Astrocyte (in vitro differentiated cells and primary cell): ENCODE results near the gene DMWD. TPM values are rescaled to one million over a fixed set of nuclear protein-coding genes. Genes with fewer than 3 reads are reported as not detected.

Source experiments
- DNase-seq: peaks from one replicate; pipeline ENCODE4 v3.0.0-alpha.2; 2010; ENCODE audit warnings: low read depth
- FAIRE-seq: peaks from 2 replicates; lab custom pipeline; 2011; peaks lifted over from hg19 to GRCh38; lab: Jason Lieb, UNC
- H2AFZ ChIP-seq: 2 replicates; pipeline ENCODE4 v1.6.0; 2012; ENCODE audit warnings: low read depth, low read length, inconsistent platforms
- H3K27ac ChIP-seq: 2 replicates; pipeline ENCODE4 v1.5.1; 2011; ENCODE audit warnings: low read depth, low read length, inconsistent platforms
- H3K27me3 ChIP-seq: 2 replicates; pipeline ENCODE4 v1.6.0; 2011; ENCODE audit warnings: low read length, inconsistent platforms; ENCODE audit not compliant: insufficient read depth
- H3K36me3 ChIP-seq: 2 replicates; pipeline ENCODE4 v1.5.1; 2011; ENCODE audit warnings: low read length, inconsistent platforms; ENCODE audit not compliant: insufficient read depth
- H3K4me1 ChIP-seq: 2 replicates; pipeline ENCODE4 v1.5.1; 2011; ENCODE audit warnings: low read length, inconsistent platforms; ENCODE audit not compliant: insufficient read depth
- H3K4me2 ChIP-seq: 2 replicates; pipeline ENCODE4 v1.6.0; 2012; ENCODE audit warnings: low read length, inconsistent platforms
- H3K4me3 ChIP-seq: 2 replicates; pipeline ENCODE4 v1.5.1; 2011; ENCODE audit warnings: low read depth, mild to moderate bottlenecking, low read length, inconsistent platforms; ENCODE audit not compliant: insufficient read depth
- H3K79me2 ChIP-seq: 2 replicates; pipeline ENCODE4 v1.6.0; 2012; ENCODE audit warnings: mild to moderate bottlenecking, low read length, inconsistent platforms; ENCODE audit not compliant: insufficient read depth
- H3K9ac ChIP-seq: 2 replicates; pipeline ENCODE4 v1.6.0; 2012; ENCODE audit warnings: mild to moderate bottlenecking, low read length, inconsistent platforms
- H3K9me3 ChIP-seq: 2 replicates; pipeline ENCODE4 v1.5.1; 2012; ENCODE audit warnings: low read depth, mild to moderate bottlenecking, low read length, inconsistent platforms; ENCODE audit not compliant: insufficient read depth
- H4K20me1 ChIP-seq: 2 replicates; pipeline ENCODE4 v1.6.0; 2012; ENCODE audit warnings: low read length, inconsistent platforms; ENCODE audit not compliant: insufficient read depth
- H3K27ac Mint-ChIP-seq: one replicate; pipeline ENCODE4 v1.8.0; 2021; ENCODE audit warnings: mild to moderate bottlenecking, mixed read lengths; ENCODE audit not compliant: unreplicated experiment
- H3K27me3 Mint-ChIP-seq: one replicate; pipeline ENCODE4 v1.8.0; 2021; ENCODE audit warnings: low read depth, mixed read lengths; ENCODE audit not compliant: unreplicated experiment
- H3K36me3 Mint-ChIP-seq: one replicate; pipeline ENCODE4 v1.8.0; 2021; ENCODE audit warnings: low read depth, mixed read lengths; ENCODE audit not compliant: unreplicated experiment
- H3K4me1 Mint-ChIP-seq: one replicate; pipeline ENCODE4 v1.8.0; 2021; ENCODE audit warnings: low read depth, mixed read lengths; ENCODE audit not compliant: unreplicated experiment
- H3K4me3 Mint-ChIP-seq: one replicate; pipeline ENCODE4 v1.8.0; 2021; ENCODE audit warnings: mild to moderate bottlenecking, moderate library complexity, mixed read lengths; ENCODE audit not compliant: unreplicated experiment
- H3K9me3 Mint-ChIP-seq: one replicate; pipeline ENCODE4 v1.8.0; 2021; ENCODE audit warnings: mild to moderate bottlenecking, mixed read lengths; ENCODE audit not compliant: unreplicated experiment
- CTCF ChIP-seq: IDR thresholded peaks from 2 replicates; pipeline ENCODE4 v1.5.1; 2011; ENCODE audit warnings: low read depth, mild to moderate bottlenecking, inconsistent platforms, low read length, moderate library complexity; ENCODE audit not compliant: insufficient read depth
- EZH2 ChIP-seq: IDR thresholded peaks from 2 replicates; pipeline ENCODE4 v1.6.1; 2012; ENCODE audit warnings: mild to moderate bottlenecking, low read length, inconsistent platforms; ENCODE audit not compliant: insufficient read depth
- total RNA-seq: library from RNA; stranded (reverse); gene quantifications from 2 replicates; pipeline ENCODE4 v1.2.1, GENCODE V29; 2021

The DMWD gene
- total RNA-seq, 1 donor from 2014 or later = 69.0 TPM

DNA sequence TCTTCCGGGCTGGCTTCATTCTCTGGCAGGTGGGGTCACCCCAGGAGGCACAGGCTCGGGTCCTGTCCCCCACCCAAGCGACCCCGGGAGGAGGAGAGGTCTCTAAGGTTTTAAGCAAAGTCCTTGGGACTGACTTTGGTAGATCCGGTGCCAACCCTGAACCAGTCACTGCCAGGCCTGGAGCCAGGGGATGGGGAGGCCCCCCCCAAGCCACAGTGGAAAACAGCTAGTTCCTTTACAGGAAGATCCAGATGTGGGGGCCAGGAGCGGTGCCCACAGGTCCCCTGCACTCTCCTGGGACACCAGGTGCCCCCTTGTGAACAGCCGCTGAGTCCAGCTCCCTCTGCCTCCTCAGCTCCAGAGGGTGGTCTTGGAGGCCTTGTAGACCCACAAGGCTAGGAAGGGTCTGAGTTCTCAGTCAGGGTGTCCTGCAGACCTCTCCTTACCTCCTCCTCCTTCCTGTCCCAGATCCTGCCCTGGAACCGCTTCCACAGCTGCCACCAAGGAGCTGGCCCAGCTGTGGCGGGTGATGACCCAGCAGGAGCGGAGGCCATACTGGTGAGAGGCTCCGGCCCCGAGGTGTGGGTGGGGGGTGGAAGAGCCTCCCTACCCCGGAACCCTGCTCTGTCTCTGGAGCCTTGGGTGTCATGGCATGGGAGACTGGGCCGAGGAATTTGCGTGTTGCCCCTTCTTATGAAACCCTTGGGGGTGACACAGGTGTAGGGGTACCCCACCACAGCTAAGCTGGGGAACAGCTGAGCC is 29.6 kb downstream of the DMWD start:
- H3K79me2 ChIP-seq = peaks cover 12% of the 10 kb centered on the region
- H3K27me3 ChIP-seq = no peaks in the 10 kb centered on the region
- no peak overlapping the region for H3K4me3 ChIP-seq
- Mint-ChIP-seq H3K27ac (peak overlapping the region; percentile 41), H3K4me3 (no peak overlapping the region), H3K4me1 (peaks cover 8% of the 10 kb centered on the region), H3K9me3 (no peaks in the 10 kb centered on the region), H3K27me3 (peaks cover 5% of the 10 kb centered on the region), H3K36me3 (no peaks in the 10 kb centered on the region)
- no peak overlapping the region for H3K27ac ChIP-seq
- no peak overlapping the region for H2AFZ ChIP-seq
- no peaks in the 10 kb centered on the region for H3K9me3 ChIP-seq
- no peaks in the 10 kb centered on the region for H4K20me1 ChIP-seq
- H3K4me2 ChIP-seq = no peak overlapping the region
- peaks cover 27% of the 10 kb centered on the region for H3K4me1 ChIP-seq
- DNase-seq (no peak), FAIRE-seq (no peak)
- H3K9ac ChIP-seq = no peak overlapping the region
- H3K36me3 ChIP-seq = no peaks in the 10 kb centered on the region
- TF ChIP-seq EZH2 (no peak), CTCF (no peak)

GRCh38 chr19:45761714-45762113 is 30.9 kb downstream of the DMWD start:
- no peaks in the 10 kb centered on the region for H3K27me3 ChIP-seq
- no peak overlapping the region for H3K4me3 ChIP-seq
- no peaks in the 10 kb centered on the region for H4K20me1 ChIP-seq
- no peak overlapping the region for H3K27ac Mint-ChIP-seq
- no peak overlapping the region for H2AFZ ChIP-seq
- H3K4me2 ChIP-seq = no peak overlapping the region
- H3K36me3 Mint-ChIP-seq = no peaks in the 10 kb centered on the region
- H3K27ac ChIP-seq = no peak overlapping the region
- DNase-seq (no peak), FAIRE-seq (no peak)
- no peaks in the 10 kb centered on the region for H3K9me3 ChIP-seq
- TF ChIP-seq CTCF (no peak), EZH2 (no peak)
- no peaks in the 10 kb centered on the region for H3K36me3 ChIP-seq
- H3K79me2 ChIP-seq = peaks cover 8% of the 10 kb centered on the region
- H3K27me3 Mint-ChIP-seq = peaks cover 9% of the 10 kb centered on the region
- H3K4me3 Mint-ChIP-seq = no peak overlapping the region
- peaks cover 8% of the 10 kb centered on the region for H3K4me1 Mint-ChIP-seq
- peaks cover 20% of the 10 kb centered on the region for H3K4me1 ChIP-seq
- no peaks in the 10 kb centered on the region for H3K9me3 Mint-ChIP-seq
- no peak overlapping the region for H3K9ac ChIP-seq

DNA sequence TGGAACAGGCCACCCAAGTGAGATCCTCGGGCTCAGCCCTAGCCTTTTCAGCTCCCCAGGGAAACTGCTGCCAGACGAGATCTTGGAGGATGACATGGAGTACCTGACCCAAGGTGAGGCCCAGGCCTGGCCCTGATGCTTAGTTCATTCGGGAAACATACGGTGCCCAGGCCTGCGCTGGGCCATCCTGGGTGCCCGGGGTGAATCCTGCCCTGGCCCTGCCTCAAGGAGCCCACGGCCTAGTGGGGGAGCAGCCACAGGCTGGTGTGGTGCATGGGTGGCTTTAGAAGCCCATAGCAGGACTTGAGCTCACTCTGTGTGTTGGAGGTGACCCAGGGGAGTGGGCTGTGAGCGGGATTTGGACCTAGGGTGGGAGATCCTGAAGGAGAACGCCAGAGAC is 33.7 kb downstream of the DMWD start:
- Mint-ChIP-seq H3K4me1 (no peaks in the 10 kb centered on the region), H3K36me3 (no peaks in the 10 kb centered on the region), H3K27me3 (peaks cover 20% of the 10 kb centered on the region), H3K9me3 (peaks cover 1% of the 10 kb centered on the region), H3K27ac (no peak overlapping the region), H3K4me3 (no peak overlapping the region)
- TF ChIP-seq EZH2 (no peak), CTCF (no peak)
- Histone ChIP-seq H3K4me1 (peaks cover 2% of the 10 kb centered on the region), H4K20me1 (no peaks in the 10 kb centered on the region), H3K27me3 (no peaks in the 10 kb centered on the region), H2AFZ (no peak overlapping the region), H3K27ac (no peak overlapping the region), H3K9me3 (no peaks in the 10 kb centered on the region), H3K79me2 (no peaks in the 10 kb centered on the region), H3K4me2 (no peak overlapping the region), H3K4me3 (no peak overlapping the region), H3K36me3 (no peaks in the 10 kb centered on the region), H3K9ac (no peak overlapping the region)
- no peak for DNase-seq
- FAIRE-seq = no peak
